SK-N-SH (cell line): Measurements from ENCODE around the gene NTM.

Experiments
- CTCF ChIP-seq: fragments of 200-600 bp; sonication (generic); IDR thresholded peaks from 2 replicates; pipeline ENCODE4 v1.6.1; 2017; ENCODE audit warnings: antibody characterized with exemption, mild to moderate bottlenecking, moderate library complexity
- EP300 ChIP-seq, 2 experiments: IDR thresholded peaks; 2 replicates each; pipeline versions ENCODE4 v1.4.0 to v1.6.1; 2012; ENCODE audit warnings: borderline replicate concordance in 1 of 2, low read depth in 1 of 2, low read length in 1 of 2
- FOXJ3 ChIP-seq: sonication (generic); formaldehyde crosslinking; IDR thresholded peaks from 2 replicates; pipeline ENCODE4 v1.5.1; 2020; ENCODE audit warnings: mild to moderate bottlenecking, missing genetic modification reagents
- GABPA ChIP-seq: IDR thresholded peaks from 2 replicates; pipeline ENCODE4 v1.4.0; 2012; ENCODE audit warnings: low read depth, mild to moderate bottlenecking
- JUND ChIP-seq: IDR thresholded peaks from 2 replicates; pipeline ENCODE4 v1.4.0; 2012
- MAX ChIP-seq: IDR thresholded peaks from 2 replicates; pipeline ENCODE4 v1.4.0; 2012; ENCODE audit warnings: low read depth
- PBX3 ChIP-seq: IDR thresholded peaks from 2 replicates; pipeline ENCODE4; 2012
- RAD21 ChIP-seq: IDR thresholded peaks from 2 replicates; pipeline ENCODE4 v1.6.1; 2012; ENCODE audit warnings: mild to moderate bottlenecking, low read length
- REST ChIP-seq: IDR thresholded peaks from 2 replicates; pipeline ENCODE4 v1.6.1; 2012; ENCODE audit warnings: mild to moderate bottlenecking, low read depth, low read length, moderate library complexity
- SIN3A ChIP-seq: IDR thresholded peaks from 2 replicates; pipeline ENCODE4 v1.6.1; 2012; ENCODE audit warnings: low read depth, mild to moderate bottlenecking, low read length, moderate library complexity, borderline replicate concordance
- TEAD4 ChIP-seq: IDR thresholded peaks from 2 replicates; pipeline ENCODE4 v1.4.0; 2012; ENCODE audit warnings: mild to moderate bottlenecking, borderline replicate concordance; ENCODE audit not compliant: insufficient read depth
- USF2 ChIP-seq: fragments of 150-350 bp; IDR thresholded peaks from 2 replicates; pipeline ENCODE4 v1.6.1; 2017; ENCODE audit warnings: antibody characterized with exemption, low read length, low read depth, borderline replicate concordance

GRCh38 chr11:131965504-131965903 lies 595.1 kb downstream of the NTM start:
- no peak for TF ChIP-seq PBX3
- TF ChIP-seq CTCF = no peak
- no peak for TF ChIP-seq GABPA
- no peak for TF ChIP-seq USF2
- no peak for TF ChIP-seq JUND
- no peak for TF ChIP-seq SIN3A
- no peak for TF ChIP-seq REST
- TF ChIP-seq MAX = no peak
- TF ChIP-seq RAD21 = no peak
- TF ChIP-seq TEAD4 = no peak
- no peak for TF ChIP-seq FOXJ3 (CRISPR knock-in tag)
- TF ChIP-seq EP300 (IDR thresholded peaks at IDR 0.05; ENCODE audit: borderline replicate concordance in 1 of 2, low read depth in 1 of 2, low read length in 1 of 2) = no peak
